NCI-H2196 (cell line): Measurements from ENCODE around the gene CDH1.

Experiments used
- DNase-seq: peaks from one replicate; lab custom pipeline; 2025; ENCODE audit not compliant: unreplicated experiment; lab: John Stamatoyannopoulos, UW

The CDH1 gene

GRCh38 chr16:68759062-68759461, 22.0 kb downstream of the CDH1 start:
- no peak for DNase-seq

DNA sequence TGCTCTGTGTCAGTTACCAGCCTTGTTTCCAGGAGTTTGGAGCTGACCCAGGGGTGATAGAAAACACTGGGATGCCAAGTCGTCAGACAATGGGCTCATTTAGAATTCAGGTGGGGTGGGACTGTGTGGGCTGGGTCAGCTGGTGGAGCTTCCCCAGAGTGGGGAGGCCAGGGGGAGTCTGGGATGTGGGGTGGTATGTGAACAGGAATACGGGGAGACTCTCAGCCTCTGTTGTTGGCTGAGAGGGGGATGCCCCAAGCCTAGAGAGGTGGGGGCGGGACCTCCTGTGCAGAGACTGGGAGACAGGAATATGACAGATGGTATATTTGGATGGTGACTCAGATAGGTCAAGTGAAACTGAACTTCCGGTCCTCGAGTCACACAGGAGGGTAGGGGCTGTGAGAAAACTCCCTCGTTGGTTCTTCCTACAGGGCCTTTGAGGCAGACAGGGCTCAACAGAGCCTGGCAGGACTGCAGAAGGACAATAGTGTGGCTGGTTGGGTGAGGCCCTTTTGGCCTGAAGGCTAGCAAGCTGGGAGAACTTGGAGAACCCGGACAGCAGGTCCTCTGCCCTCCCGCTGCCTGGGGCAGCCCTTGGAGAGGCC, 23.7 kb downstream of the CDH1 start:
- DNase-seq = no peak

DNA sequence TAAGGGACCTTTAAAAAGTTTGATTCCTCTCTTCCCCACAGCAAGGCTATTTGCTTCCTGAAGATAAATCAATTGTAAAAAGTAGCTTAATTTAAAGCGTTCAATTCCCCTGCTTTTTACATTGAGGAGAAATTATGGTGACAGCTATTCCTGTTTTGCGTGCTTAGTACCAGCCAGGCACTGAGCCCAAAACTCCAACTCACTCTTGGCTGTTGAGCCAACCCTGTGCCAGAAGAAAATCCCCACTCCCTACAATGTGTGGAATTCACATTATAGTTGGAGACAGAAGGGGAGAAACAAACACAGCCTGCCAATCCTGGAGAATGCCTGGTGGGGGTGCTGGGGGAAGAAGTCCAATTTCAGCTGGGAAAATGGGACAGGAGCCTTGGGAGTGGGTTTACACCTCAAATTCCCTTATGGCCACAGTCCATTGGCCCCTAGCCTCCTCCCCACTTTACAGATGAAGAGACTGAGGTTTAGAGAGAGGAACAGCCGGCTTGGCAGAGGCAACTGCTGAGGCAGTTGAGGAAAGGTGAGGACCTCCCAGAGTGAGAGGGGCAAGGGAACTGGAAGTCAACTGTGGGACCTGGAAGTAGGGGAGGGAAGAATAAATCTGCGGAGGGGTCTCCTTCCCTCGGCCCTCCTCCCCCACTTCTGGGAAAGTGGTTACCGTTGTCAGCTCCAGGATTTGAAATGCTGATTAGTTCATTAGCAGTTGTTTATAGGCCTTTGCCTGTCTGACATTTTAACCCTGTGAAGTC, 26.1 kb downstream of the CDH1 start:
- no peak for DNase-seq

DNA sequence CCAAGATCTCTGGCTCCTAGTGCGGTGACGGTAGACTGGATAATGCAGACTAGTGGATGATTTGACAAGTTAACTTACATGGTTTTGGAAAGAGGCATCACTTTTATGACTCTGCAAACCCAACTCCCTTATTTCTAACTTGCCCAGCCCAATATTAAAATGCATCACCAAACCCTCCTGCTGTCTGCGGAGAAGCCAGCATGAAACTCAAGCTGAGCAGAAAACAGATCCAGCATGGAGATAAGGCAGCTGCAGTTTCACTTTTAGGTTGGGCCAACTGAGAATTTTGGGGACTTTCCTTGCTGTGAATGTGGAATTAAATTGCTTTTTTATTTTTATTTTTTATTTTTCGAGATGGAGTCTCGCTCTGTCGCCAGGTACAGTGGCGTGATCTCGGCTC, 27.8 kb downstream of the CDH1 start:
- no peak for DNase-seq

DNA sequence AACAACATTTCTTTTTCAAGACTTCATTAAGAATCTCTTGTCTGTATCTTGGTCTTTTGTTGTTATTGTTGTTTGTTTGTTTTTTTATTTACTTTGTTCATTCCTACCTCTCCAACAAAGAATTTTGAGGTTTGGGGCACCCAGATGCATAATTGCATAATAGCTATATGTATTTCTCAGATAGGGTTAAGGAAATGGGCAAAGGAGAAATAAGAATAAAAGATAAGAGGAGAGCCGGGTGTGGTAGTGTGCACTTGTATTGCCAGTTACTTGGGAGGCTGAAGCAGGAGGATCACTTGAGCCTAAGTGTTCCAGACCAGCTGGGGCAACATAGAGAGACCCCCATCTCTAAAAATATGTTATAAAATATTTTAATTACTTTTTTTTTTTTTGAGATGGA, 30.5 kb downstream of the CDH1 start:
- DNase-seq = no peak

DNA sequence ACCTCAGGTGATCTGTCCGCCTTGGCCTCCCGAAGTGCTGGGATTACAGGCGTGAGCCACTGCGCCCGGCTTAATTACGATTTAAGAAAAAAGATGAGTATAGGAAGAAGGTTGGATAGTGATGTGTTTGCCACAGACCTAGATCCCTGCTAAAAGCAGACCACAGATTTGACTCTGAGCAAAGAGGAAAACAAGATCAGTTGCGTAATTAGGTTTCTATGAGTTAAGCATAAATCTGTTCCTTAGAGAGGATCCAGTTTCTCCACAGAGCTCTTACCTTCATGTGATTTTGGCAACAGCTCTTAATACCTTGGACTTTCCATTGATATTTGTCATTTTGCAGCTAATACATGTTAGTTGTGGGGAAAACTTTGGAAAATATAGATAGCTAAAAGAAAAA, 31.1 kb downstream of the CDH1 start:
- no peak for DNase-seq

- no peak for DNase-seq
Observed at GRCh38 chr16:68768771-68769170, 31.7 kb downstream of the CDH1 start.

DNA sequence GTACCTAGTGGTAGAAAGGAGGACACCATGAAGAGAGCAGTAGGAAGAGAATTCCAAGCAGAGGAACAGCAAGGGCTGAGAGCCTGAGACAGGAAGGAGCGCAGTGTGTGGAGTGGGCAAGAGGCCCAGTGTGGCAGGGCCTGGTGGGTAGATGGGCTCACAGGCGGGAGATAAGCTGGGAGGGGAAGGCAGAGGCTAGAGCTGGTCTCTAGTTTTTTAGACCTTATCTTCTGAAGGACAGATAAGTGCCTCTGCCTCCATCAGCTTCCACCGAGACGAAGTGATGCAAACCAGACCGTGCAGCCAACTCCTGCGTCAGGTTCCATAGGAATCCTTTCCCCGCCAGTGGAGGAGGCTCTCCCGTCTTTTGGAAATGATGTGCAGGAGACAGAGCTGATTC, 33.6 kb downstream of the CDH1 start:
- no peak for DNase-seq

- DNase-seq = no peak
Observed at GRCh38 chr16:68772030-68772681, 35.1 kb downstream of the CDH1 start.

DNA sequence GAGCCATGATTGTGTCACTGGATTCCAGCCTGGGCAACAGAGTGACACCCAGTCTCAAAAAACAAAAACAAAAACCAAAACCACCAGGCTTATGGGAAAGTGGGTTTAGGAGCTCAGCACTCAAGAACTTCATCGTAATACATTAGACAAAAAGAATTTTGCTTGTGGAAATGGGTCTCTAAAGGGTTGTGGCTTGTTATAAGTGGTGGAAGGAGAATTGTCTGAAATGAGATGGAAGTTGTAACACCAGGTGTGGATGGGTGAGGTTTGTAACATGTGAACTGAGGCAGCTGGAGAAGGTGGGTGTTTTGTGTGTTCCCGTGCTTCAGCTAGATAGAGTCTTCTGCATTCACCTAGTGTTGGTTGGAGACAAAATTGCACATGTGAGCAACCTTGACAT, 35.8 kb downstream of the CDH1 start:
- no peak for DNase-seq

DNA sequence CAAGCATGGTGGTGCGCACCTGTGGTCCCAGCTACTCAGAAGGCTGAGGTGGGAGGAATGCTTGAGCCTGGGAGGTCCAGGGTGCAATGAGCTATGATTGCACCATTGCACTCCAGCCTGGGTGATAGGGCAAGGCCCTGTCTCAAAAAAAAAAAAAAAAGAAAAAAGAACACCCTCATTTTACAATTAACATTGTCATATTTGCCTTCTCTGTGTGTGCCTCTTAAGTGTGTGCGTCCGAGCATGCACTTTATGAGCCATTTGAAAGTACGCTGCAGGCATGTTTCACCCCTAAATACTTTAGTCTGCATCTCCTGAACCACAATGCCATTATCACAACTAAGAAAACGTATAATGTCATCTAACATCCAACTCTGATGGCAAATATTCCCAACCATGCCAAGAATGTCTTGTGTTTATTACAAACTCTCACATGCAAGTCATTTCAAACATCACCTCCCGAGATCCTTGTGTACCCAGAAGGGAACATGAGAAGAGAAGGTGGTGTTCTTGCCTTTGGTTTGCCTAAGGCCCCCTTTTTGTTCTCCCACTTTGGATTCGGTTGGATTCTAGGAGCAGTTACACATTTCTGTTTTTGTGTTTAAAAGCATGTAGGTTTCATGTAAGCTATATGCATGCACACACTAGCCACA, 38.0 kb downstream of the CDH1 start:
- DNase-seq = no peak

GRCh38 chr16:68776821-68777485, 39.9 kb downstream of the CDH1 start:
- DNase-seq = no peak

DNA sequence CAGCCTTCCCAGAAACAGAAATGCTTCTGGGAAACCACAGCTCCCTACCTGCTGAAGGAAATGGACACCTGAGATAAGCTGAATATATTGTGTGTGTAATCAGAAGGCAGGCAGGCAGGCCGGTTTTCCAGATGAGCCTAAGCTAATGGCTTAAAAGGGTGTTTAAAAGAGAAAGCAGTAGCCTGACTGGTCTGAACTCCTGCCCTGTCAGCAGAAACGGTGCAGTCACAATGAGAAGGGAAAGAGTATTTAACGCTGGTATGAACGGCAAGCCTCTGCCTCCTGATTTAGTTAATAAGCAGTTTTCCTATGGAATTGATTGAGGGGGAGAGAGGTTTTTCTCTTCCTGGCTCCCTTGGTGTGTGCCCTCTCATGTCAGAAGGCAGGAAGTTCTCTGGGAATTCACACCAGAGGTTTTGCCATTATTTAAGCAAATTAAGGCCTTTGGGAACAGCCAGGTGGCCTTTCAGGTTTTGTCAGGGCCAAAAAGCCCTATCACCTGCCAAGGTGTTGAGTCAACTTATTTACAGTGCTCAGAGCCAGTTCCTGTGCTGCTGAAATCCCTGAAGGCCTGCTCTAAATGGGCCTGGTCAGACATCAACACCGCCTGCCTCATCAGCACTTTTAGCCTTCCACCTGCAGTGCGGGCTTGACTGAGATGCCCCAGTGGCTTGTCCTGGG, 41.6 kb downstream of the CDH1 start:
- peak; percentile 52 for DNase-seq

DNA sequence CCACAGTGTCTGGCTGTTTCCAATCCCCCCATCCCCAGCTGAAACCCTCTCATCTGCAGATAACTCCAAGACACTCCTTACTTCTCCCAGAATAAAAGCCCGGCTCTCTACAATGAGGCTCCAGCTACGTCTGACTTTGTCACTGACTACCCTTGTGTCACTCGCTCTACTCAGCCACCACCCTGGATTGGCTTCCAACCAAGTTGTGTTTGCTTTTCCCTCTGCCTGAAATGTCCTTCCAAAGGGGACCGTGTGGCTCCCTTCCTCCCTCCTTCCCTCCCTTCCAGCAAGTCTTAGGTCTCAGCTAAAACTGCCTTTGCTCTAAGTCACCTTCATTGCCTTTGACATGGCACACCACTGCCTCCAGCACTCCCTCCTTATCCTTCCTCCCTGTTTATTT, 42.8 kb downstream of the CDH1 start:
- no peak for DNase-seq

DNA sequence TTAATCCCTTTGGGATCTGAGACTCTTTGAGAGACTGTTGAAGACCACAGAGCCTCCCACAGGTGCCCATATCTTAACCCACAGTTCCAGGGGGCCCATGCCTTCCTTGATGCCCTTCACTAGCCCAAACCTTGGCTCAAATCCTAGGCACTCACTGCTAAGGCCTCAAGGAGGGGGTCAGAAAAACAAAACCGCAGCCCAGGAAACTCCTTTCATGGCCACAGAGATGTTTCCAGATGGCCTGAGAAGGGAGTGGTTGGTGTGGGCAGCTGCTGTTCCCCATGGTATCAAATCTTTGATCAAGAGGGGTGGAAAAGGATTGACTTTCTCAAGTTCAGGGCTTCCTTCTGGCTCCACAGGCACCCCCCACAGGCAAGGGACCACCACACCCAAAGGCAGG, 44.7 kb downstream of the CDH1 start:
- DNase-seq = no peak

DNA sequence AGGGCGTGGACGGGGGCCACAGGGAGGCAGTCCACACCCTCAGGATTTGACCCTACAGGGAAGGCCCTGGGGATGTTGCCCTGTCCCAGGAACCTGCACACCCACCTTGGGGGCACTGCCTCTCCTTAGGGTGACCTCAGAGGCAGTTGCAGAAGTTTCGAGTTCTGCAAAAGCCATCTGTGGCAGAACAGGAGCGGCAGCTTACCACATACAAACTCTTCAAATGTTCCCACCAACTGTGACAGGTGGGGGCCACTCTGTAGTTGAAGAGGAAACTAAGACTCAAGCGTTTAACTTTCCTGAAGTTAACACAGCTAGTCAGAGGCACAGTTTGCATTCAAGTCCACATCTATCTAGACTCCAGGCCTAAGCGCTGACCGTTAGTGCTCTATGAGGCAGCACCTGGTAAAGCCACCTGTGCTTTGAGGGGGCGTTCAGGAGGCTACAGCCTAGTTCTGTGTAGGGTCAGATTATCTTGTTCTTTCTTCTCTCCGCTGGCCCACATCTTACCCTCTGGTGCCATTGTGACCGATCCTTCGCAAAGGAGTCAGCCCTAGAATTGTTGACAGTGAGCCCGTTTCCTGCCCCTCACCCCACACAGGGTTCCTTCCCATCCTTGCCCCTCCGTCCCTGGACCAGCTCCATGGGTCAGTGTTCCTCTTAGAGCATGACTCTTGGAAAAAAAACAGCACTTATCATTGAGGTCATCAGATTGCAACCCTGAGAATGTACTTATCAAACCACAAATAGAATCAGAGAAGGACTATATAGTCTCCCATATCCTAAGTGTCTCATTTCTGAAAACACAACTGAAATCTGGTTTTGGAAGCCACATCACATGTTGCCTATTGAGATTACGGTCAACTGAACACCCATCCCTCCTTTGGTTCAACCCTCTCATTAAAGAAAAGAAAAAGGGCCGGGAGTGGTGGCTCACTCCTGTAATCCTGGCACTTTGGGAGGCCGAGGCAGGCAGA, 45.4 kb downstream of the CDH1 start:
- DNase-seq = peak; percentile 4

DNA sequence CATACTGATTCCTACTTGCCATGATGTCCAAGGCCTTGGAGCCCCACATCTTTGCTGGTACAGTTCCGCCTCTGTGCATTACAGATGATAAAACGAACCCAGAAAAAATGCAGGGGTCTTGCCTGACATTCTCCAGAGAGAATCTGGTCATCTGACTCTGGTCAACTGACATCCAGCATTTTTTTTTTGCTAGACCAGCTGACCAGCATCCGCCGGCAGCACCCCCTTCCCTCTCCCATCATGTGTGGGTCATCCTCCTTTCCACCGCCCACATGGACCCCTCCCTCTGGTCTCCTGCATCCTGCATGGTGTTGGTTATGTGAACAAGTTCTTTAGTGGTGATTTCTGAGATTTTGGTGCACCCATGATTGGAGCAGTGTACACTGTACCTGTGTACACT, 47.1 kb downstream of the CDH1 start:
- DNase-seq = no peak

DNA sequence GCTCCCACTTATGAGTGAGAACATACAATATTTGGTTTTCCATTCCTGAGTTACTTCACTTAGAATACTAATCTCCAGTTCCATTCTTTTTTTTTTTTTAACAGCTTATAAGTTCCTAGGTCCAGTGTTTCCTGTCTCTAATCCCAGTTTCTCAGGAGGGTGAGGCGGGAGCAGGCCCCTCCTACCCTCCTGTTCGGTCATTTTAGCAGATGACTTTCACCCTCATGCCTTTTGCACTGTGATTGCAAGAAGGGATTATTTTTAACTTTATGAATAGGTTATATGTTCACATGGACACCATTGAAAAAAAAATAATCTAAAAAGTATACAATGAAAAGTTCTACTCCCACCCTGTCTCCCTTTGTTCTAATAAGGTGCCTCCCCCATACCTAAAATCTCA, 47.6 kb downstream of the CDH1 start:
- no peak for DNase-seq

GRCh38 chr16:68785715-68786114, 48.6 kb downstream of the CDH1 start:
- no peak for DNase-seq
